HUES64 (cell line): ENCODE measurements around the gene STAC2.

Source experiments
- H3K27ac ChIP-seq: 2 replicates; pipeline ENCODE4 v1.7.0; 2013; ENCODE audit warnings: low read depth, low read length, inconsistent platforms
- H3K27me3 ChIP-seq: 2 replicates; pipeline ENCODE4 v1.6.1; 2013; ENCODE audit warnings: mild to moderate bottlenecking, low read length; ENCODE audit not compliant: insufficient read depth
- H3K36me3 ChIP-seq: 2 replicates; pipeline ENCODE4 v1.6.1; 2013; ENCODE audit warnings: mild to moderate bottlenecking, low read length; ENCODE audit not compliant: insufficient read depth
- H3K4me1 ChIP-seq: 2 replicates; pipeline ENCODE4 v1.6.1; 2013; ENCODE audit warnings: mild to moderate bottlenecking, low read length, moderate library complexity; ENCODE audit not compliant: insufficient read depth
- H3K4me3 ChIP-seq: 2 replicates; pipeline ENCODE4 v1.5.1; 2013; ENCODE audit warnings: mild to moderate bottlenecking, low read length, moderate library complexity
- H3K9ac ChIP-seq: 2 replicates; pipeline ENCODE4 v1.6.1; 2013; ENCODE audit warnings: mild to moderate bottlenecking, low read depth, low read length
- H3K9me3 ChIP-seq: 2 replicates; pipeline ENCODE4 v1.6.1; 2013; ENCODE audit warnings: low read depth, low read length; ENCODE audit not compliant: insufficient read depth
- WGBS: fragments of 150-250, 120-280 bp; methylation state at CpG from one replicate; pipeline ENCODE4 v1.1.7; 2013; ENCODE audit warnings: missing lambda C conversion rate; 5-methylcytosine and 5-hydroxymethylcytosine counted together

STAC2 gene

DNA sequence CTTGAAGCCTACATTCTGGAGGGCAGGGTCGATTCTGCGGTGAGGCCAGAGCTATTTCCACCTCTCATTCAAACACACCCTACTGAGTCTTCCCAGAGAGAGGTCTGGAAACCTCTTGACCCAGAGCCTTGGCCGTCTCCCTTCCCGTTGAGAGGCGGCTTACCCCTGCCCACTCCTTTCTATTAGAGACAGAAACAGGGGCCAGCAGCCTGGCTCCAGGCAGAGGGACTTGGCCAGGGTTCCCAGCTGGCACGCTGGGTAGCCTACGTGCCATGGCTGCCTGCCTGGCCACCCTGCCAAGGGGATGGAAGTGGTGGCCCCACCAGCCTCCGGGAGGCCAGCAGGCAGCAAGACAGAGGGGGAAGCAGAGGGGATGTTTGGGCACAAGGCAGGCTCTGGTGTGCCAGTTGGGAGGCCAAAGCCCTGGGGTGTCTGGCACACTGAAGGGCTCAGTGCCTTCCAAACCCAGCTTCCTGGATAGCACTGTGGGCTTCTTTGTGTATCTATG is 6.0 kb downstream of the STAC2 start:
- Histone ChIP-seq H3K27me3 (peaks cover 63% of the 10 kb centered on the region), H3K27ac (no peak overlapping the region), H3K4me1 (no peaks in the 10 kb centered on the region), H3K36me3 (no peaks in the 10 kb centered on the region), H3K9me3 (no peaks in the 10 kb centered on the region), H3K9ac (no peak overlapping the region), H3K4me3 (no peak overlapping the region)
- WGBS, result 85% methylated on average over 8 of the region's 8 CpGs

DNA sequence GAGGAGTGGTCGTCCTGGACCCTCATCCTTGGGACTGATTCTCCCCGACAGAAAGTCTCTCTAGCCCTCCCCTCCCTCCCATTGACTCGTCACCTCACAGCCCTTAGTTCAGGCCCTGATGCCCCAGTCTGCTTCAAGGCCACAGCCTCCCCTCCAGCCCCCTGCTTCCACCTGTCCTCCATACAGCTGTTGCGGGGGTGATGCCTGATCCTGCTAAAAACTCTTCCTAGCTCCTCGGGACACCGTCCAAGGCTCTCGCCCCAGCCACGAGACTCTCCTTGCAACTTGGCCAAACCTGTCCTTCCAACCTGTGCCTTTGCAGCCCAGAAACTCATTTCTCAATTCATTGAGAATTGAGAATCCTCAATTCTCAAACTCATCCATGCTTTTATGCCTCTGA is 6.8 kb downstream of the STAC2 start:
- Histone ChIP-seq H3K9ac (no peak overlapping the region), H3K27me3 (peaks cover 55% of the 10 kb centered on the region), H3K36me3 (no peaks in the 10 kb centered on the region), H3K27ac (no peak overlapping the region), H3K4me1 (no peaks in the 10 kb centered on the region), H3K4me3 (no peak overlapping the region), H3K9me3 (no peaks in the 10 kb centered on the region)
- 81% methylated on average over 7 of the region's 8 CpGs for WGBS

DNA sequence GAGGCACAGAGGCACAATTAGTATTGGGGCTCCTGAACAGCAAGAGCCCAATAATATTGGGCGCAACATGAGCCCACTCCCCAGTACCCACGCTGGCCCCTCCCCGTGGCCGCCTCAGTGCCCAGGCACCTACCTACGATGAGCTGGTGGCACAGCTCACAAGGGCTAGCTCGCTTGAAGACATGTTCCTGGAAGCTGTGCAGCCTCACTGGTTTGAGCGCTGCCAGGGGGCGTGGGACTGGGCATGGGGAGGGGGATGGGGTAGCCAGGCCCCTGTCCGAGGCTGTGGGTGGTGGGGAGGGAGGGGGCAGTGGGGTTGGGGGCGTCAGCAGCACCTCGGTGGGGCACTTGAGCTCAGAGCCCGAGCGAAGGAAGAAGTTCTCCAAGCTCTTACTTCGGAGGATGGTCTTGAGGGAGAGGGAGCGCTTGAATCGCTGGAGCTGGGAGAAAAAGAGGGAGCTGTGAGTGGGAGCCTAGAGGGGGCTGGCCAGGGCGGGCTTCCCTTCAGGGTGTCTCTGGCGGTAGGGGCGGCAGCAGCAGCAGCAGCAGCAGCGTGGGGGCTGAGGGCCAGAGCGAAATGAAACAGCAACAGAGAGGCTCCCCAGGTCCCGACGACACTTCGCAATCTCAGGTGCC is 7.9 kb downstream of the STAC2 start:
- Histone ChIP-seq H3K9ac (no peak overlapping the region), H3K9me3 (no peaks in the 10 kb centered on the region), H3K27ac (no peak overlapping the region), H3K27me3 (peaks cover 44% of the 10 kb centered on the region), H3K4me1 (no peaks in the 10 kb centered on the region), H3K4me3 (peak overlapping the region; percentile 45), H3K36me3 (no peaks in the 10 kb centered on the region)
- WGBS, result 32% methylated on average over 24 of the region's 24 CpGs

DNA sequence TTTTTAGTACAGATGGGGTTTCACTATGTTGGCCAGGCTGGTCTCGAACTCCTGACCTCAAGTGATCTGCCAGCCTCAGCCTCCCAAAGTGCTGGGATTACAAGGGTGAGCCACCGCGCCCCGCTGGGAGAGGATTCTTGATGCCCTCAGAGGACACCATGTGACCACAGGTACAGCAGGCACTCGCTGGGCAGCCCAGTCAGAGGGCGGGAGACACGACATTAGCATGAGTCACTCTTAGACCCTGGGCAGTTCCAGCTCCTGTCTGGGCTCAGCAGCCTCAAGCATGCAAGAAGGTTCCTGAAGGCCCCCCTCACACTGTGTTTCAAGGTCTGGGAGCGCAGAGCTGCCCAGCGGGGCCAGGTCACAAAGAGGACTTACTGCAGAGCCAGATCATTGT is 11.9 kb downstream of the STAC2 start:
- no peaks in the 10 kb centered on the region for H3K36me3 ChIP-seq
- no peak overlapping the region for H3K27ac ChIP-seq
- H3K9ac ChIP-seq, result no peak overlapping the region
- 67% methylated on average over 9 of the region's 9 CpGs for WGBS
- no peak overlapping the region for H3K4me3 ChIP-seq
- peaks cover 6% of the 10 kb centered on the region; the same call in 1 of the 2 replicates for H3K4me1 ChIP-seq
- H3K27me3 ChIP-seq, result peaks cover 38% of the 10 kb centered on the region
- no peaks in the 10 kb centered on the region for H3K9me3 ChIP-seq

DNA sequence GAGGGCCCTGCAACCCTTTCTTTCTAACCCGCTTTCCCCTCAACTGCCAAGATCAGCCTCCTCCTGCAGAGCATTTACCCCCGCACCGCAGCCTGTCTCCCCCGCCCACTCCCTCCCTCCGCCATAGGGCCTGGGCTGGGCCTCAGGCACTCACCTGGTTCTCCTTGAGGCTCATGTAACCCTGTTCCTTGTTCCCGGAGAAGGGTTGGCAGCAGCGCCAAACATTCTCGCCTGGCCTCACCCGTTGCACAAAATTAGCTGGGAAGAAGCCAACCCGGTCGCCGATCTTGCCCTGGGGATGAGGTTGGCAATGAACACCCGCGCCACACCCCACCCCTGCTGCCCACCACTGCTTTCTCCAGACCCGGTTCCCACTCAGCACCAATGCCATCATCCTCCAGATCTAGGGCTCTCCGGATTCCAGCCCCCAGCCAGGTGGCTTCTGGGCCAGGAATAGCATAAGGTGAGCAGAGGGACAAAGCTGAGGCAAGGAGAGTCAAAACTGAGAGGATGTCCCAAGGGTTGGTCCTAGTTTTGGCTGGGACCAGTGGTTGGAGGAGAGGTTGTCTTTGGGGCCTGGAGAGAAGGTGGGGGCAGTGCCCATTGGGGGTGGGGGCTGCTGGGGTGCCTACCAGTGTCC is 12.8 kb downstream of the STAC2 start:
- Histone ChIP-seq H3K9ac (no peak overlapping the region), H3K27ac (no peak overlapping the region), H3K4me3 (no peak overlapping the region), H3K4me1 (peaks cover 13% of the 10 kb centered on the region; the same call in 1 of the 2 replicates), H3K36me3 (no peaks in the 10 kb centered on the region), H3K27me3 (peaks cover 29% of the 10 kb centered on the region), H3K9me3 (no peaks in the 10 kb centered on the region)
- WGBS, result 66% methylated on average over 16 of the region's 16 CpGs

DNA sequence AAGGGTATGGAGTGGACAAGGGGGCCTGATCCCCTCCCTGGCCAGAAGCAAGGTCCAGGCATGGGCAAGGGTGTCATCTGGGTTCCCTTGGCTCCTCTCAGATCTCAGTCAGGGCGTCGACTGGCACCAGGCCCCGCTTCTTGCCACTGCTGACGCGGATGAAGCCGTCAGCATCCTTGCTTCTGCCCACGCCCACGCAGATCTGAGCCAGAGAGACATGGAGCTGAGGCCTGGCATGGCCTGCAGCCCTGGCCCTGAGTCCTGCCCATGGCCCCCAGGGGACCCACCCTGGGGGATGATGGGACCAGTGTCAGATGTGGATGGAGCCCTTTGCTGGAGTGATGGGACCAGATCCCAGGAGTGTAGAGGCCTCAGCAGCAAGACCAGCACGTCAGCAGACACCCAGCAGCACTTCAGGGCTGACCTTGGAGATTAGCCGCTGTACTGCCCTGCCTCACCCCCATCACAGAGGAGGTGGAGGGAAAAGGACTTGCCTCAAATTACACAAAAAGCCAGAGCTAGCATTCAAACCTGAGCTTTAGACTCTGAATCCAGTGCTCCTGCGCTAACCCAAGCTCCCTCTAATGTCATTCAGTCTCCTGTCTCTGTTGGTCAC is 13.4 kb downstream of the STAC2 start:
- Histone ChIP-seq H3K27ac (no peak overlapping the region), H3K9ac (no peak overlapping the region)

DNA sequence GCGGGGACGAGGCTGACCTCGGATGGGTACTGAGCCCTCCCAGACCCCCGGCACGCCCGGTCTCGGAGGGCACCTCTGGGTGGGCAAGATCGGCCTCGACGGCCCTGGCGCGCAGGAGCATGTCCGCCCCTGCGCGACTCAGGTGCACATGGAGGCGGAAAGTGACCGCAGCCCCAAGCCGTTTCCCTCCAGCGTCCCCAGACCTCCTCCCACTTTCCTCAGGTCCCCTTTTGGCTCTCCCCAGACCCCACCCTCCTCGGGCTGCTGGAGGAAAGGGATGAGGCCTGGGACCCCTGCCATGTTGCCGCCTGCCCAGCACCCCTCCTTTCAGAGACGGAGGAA is 15.7 kb downstream of the STAC2 start:
- Histone ChIP-seq H3K9ac (peak overlapping the region; percentile 38; the same call in 1 of the 2 replicates), H3K4me3 (peak overlapping the region; percentile 53), H3K9me3 (no peaks in the 10 kb centered on the region), H3K4me1 (peaks cover 13% of the 10 kb centered on the region; the same call in 1 of the 2 replicates), H3K27me3 (peaks cover 16% of the 10 kb centered on the region), H3K27ac (no peak overlapping the region), H3K36me3 (peaks cover 3% of the 10 kb centered on the region)
- 14% methylated on average over 22 of the region's 22 CpGs for WGBS

More for the DNA sequence above, 13.4 kb downstream of the STAC2 start:
- 88% methylated on average over 11 of the region's 11 CpGs for WGBS
- H3K27me3 ChIP-seq, result peaks cover 23% of the 10 kb centered on the region
- no peak overlapping the region for H3K4me3 ChIP-seq
- peaks cover 13% of the 10 kb centered on the region; the same call in 1 of the 2 replicates for H3K4me1 ChIP-seq
- H3K36me3 ChIP-seq, result no peaks in the 10 kb centered on the region
- H3K9me3 ChIP-seq, result no peaks in the 10 kb centered on the region

DNA sequence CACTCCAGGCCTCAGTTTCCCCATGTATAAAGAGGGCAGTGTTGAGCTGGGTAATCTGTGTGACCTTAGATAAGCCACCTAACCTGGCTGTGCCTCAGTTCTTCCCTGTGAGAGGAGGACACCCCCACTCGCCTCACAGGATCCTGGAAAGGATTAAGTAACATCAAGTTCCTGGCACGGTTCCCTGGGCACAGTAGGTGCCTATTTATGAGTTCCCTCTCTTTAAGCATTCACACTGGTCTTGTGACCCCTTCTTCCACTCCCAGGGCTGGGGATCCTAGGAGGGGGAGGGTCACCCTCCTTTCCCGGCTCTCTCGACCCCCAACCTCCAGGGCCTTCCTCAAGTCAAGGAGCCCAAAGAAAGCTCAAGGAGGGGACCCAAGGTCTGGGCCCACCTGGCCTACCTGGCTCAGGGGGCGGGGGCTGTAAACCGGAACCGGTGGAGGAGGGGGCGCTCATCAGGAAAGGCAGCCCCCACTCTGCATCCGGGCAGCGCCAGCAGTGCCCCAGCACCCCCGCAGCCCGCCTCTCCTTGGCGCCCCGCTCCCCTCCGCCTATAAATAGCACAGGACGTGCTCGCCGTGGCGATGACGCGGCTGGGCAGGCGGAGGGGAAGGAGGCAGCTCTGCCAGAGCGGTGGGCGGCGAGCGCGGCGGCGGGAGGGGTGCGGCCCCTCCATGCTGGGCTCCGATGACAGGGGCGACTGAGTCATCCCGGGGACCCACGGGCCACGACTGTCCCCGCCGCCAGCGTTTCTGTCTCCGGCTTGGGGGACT is 16.2 kb downstream of the STAC2 start:
- 9% methylated on average over 39 of the region's 39 CpGs for WGBS
- Histone ChIP-seq H3K27me3 (peaks cover 16% of the 10 kb centered on the region), H3K27ac (no peak overlapping the region), H3K9me3 (no peaks in the 10 kb centered on the region), H3K9ac (peak overlapping the region; percentile 38; the same call in 1 of the 2 replicates), H3K36me3 (peaks cover 8% of the 10 kb centered on the region), H3K4me1 (peaks cover 13% of the 10 kb centered on the region; the same call in 1 of the 2 replicates), H3K4me3 (peak overlapping the region; percentile 53)

DNA sequence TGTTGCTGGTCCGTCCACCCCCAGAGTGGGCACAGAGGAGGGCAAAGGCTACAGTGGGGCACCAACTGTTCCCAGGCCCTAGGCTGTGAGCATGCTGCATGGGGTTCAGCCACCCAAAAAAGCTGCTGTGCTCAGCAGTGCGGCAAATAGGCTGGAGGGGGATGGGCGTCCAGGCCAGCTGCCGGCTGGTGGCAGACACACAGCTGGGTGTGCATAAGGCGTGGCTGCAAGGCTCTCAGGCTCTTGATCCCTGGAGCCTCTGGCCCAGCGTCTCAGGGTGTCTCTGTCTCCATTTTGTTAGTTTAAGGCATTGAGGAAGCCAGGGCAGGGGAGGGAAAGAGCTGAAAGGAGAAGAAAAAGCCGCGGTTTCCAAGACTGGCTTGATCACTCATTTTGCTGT is 16.9 kb downstream of the STAC2 start:
- 57% methylated on average over 8 of the region's 8 CpGs for WGBS
- Histone ChIP-seq H3K36me3 (peaks cover 14% of the 10 kb centered on the region), H3K4me1 (peaks cover 13% of the 10 kb centered on the region; the same call in 1 of the 2 replicates), H3K27ac (no peak overlapping the region), H3K27me3 (peaks cover 16% of the 10 kb centered on the region), H3K4me3 (no peak overlapping the region), H3K9me3 (no peaks in the 10 kb centered on the region), H3K9ac (no peak overlapping the region)

DNA sequence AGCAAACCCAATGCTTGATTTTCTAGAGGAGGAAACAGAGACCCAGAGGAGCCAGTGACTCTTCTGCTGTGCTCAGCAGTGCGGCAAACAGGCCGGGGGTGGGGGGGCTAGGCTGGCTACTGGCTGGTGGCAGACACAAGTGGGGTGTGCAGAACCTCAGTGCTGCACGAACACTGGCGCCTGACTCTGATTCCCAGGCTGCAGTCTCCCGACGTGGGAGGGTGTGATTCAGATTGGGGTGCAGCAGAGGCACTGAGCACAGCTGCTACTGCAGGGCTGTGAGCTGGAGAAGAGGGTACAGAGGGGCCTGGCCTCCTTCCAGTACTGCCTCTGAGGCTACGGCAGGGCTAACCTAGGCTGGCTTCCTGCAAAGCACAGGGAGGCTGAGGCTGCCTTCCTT is 17.6 kb downstream of the STAC2 start:
- H3K9me3 ChIP-seq, result no peaks in the 10 kb centered on the region
- H3K27ac ChIP-seq, result no peak overlapping the region
- no peak overlapping the region for H3K4me3 ChIP-seq
- no peak overlapping the region for H3K9ac ChIP-seq
- 85% methylated on average over 7 of the region's 7 CpGs for WGBS
- H3K4me1 ChIP-seq, result peaks cover 13% of the 10 kb centered on the region; the same call in 1 of the 2 replicates
- H3K27me3 ChIP-seq, result peaks cover 16% of the 10 kb centered on the region
- peaks cover 22% of the 10 kb centered on the region for H3K36me3 ChIP-seq
